CD4-positive, alpha-beta T cell (primary cell): ENCODE results near the gene LCOR. TPM values are rescaled to one million over a fixed set of nuclear protein-coding genes. Genes with fewer than 3 reads are reported as not detected.

Experiments
- ATAC-seq: fragments of 200-7000 bp; cut with Tn5 transposase; one replicate; pipeline ENCODE4 v1.10.0; 2022; ENCODE audit warnings: mild to moderate bottlenecking; ENCODE audit not compliant: poor library complexity
- CTCF ChIA-PET: fragments of 350-600 bp; sonication (Branson Sonifier 250); formaldehyde crosslinking; loops from one replicate; lab custom pipeline; 2021; ENCODE audit warnings: antibody characterized with exemption, inconsistent platforms; lab: Charles Lee
- POLR2A ChIA-PET: fragments of 350-600 bp; sonication (Branson Sonifier 250); formaldehyde crosslinking; loops from one replicate; lab custom pipeline; 2021; ENCODE audit warnings: antibody characterized with exemption, inconsistent platforms; lab: Charles Lee
- DNase-seq, 14 experiments: peaks; one replicate each; pipeline ENCODE4 v3.0.0-alpha.2; 2013 to 2020; ENCODE audit warnings: mixed read lengths in 2 of 14
- H3K27ac ChIP-seq, 2 donors: one replicate each; pipeline versions ENCODE4 v1.5.1 to v1.7.0; 2013; ENCODE audit warnings: low read length in 2 of 2, low read depth in 1 of 2, mild to moderate bottlenecking in 1 of 2
- H3K27me3 ChIP-seq, 2 experiments: 1 replicate in 1 of 2; 2 replicates in 1 of 2; pipeline versions ENCODE4 v1.6.1 to v1.7.0; 2013; ENCODE audit warnings: low read length in 2 of 2, control low read depth in 1 of 2, mild to moderate bottlenecking in 1 of 2, moderate library complexity in 1 of 2; ENCODE audit not compliant: insufficient read depth in 2 of 2, control insufficient read depth in 1 of 2
- H3K36me3 ChIP-seq: one replicate; pipeline ENCODE4 v1.6.1; 2013; ENCODE audit warnings: low read length, control low read depth; ENCODE audit not compliant: insufficient read depth
- H3K4me1 ChIP-seq: one replicate; pipeline ENCODE4 v1.6.1; 2013; ENCODE audit warnings: low read length, control low read depth; ENCODE audit not compliant: insufficient read depth
- H3K4me3 ChIP-seq: one replicate; pipeline ENCODE4 v1.5.1; 2013; ENCODE audit warnings: mild to moderate bottlenecking, low read length, moderate library complexity
- H3K9me3 ChIP-seq, 2 experiments: 1 replicate in 1 of 2; 2 replicates in 1 of 2; pipeline versions ENCODE4 v1.6.1 to v1.7.0; 2013; ENCODE audit warnings: low read length in 2 of 2, mild to moderate bottlenecking in 2 of 2, control low read depth in 1 of 2, moderate library complexity in 1 of 2; ENCODE audit not compliant: control insufficient read depth in 1 of 2, insufficient read depth in 1 of 2
- H3K27ac Mint-ChIP-seq: one replicate; pipeline ENCODE4 v1.8.0; 2020; ENCODE audit warnings: mixed read lengths
- H3K27me3 Mint-ChIP-seq: one replicate; pipeline ENCODE4 v1.8.0; 2021; ENCODE audit warnings: mixed read lengths
- H3K36me3 Mint-ChIP-seq: one replicate; pipeline ENCODE4 v1.8.0; 2021; ENCODE audit warnings: low read depth, mixed read lengths
- H3K4me1 Mint-ChIP-seq: one replicate; pipeline ENCODE4 v1.8.0; 2021; ENCODE audit warnings: low read depth, mixed read lengths
- H3K4me3 Mint-ChIP-seq: one replicate; pipeline ENCODE4 v1.8.0; 2020; ENCODE audit warnings: mild to moderate bottlenecking, mixed read lengths
- H3K9me3 Mint-ChIP-seq: one replicate; pipeline ENCODE4 v1.8.0; 2020; ENCODE audit warnings: mixed read lengths
- intact Hi-C, 2 experiments: fragments of 100-400 bp; cut with DNase I in 1 of 2; cut with micrococcal nuclease in 1 of 2; formaldehyde crosslinking; loops; one replicate each; pipeline versions ENCODE4 v1.15.1 to v1.9.0; 2023 to 2025; cut with DNase I, micrococcal nuclease
- total RNA-seq, 174 experiments: library from RNA in 2 of 174; stranded (reverse) in 2 of 174; gene quantifications; one replicate each; pipeline ENCODE4 v1.2.3 and lab custom pipeline; 2021 to 2026
- TF ChIP-seq, protein P1 (sequence below): fragments of 200-600 bp; IDR thresholded peaks from one replicate; pipeline ENCODE4 v1.8.0; 2022; ENCODE audit warnings: antibody characterized with exemption, mild to moderate bottlenecking

Gene LCOR
- total RNA-seq, 2 experiments from 2014 or later = 46.0 to 56.0 TPM

DNA sequence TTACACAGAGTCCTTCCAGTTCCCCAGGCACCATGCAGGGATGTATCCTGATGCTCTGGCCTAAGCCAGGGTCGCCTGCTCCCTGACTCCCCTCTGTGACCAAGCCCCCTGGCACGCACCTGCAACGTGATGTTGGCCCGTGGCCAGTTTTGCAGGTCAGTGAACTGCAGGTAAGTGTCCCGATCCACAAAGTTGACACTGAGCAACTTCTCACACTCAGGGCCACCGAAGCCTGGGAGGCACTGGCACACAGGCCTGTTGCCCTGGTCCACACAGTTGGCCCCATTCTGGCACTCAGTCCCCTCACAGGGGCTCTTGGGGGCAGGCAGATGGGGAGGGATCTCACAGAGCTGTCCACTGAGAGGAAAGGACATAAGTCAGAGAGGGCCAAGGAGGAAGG is 174.3 kb downstream of the LCOR start:
- DNase-seq = no peak
- H3K27me3 ChIP-seq = peaks cover 0 to 3% of the 10 kb centered on the region in 2 experiments
- H3K4me3 ChIP-seq = no peak overlapping the region
- Mint-ChIP-seq H3K36me3 (peaks cover 19% of the 10 kb centered on the region), H3K27me3 (peaks cover 4% of the 10 kb centered on the region), H3K9me3 (peaks cover 13% of the 10 kb centered on the region), H3K4me3 (no peak overlapping the region), H3K4me1 (no peaks in the 10 kb centered on the region), H3K27ac (no peak overlapping the region)
- H3K9me3 ChIP-seq = peaks cover 17 to 31% of the 10 kb centered on the region in 2 experiments
- H3K4me1 ChIP-seq = no peaks in the 10 kb centered on the region
- intact Hi-C loops = no loop called here
- CTCF ChIA-PET = no interaction called here
- POLR2A ChIA-PET = no interaction called here
- H3K27ac ChIP-seq = no peak overlapping the region
- TF ChIP-seq, protein P1, sequence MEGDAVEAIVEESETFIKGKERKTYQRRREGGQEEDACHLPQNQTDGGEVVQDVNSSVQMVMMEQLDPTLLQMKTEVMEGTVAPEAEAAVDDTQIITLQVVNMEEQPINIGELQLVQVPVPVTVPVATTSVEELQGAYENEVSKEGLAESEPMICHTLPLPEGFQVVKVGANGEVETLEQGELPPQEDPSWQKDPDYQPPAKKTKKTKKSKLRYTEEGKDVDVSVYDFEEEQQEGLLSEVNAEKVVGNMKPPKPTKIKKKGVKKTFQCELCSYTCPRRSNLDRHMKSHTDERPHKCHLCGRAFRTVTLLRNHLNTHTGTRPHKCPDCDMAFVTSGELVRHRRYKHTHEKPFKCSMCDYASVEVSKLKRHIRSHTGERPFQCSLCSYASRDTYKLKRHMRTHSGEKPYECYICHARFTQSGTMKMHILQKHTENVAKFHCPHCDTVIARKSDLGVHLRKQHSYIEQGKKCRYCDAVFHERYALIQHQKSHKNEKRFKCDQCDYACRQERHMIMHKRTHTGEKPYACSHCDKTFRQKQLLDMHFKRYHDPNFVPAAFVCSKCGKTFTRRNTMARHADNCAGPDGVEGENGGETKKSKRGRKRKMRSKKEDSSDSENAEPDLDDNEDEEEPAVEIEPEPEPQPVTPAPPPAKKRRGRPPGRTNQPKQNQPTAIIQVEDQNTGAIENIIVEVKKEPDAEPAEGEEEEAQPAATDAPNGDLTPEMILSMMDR = no peak
- no peaks in the 10 kb centered on the region for H3K36me3 ChIP-seq
- no peak for ATAC-seq

DNA sequence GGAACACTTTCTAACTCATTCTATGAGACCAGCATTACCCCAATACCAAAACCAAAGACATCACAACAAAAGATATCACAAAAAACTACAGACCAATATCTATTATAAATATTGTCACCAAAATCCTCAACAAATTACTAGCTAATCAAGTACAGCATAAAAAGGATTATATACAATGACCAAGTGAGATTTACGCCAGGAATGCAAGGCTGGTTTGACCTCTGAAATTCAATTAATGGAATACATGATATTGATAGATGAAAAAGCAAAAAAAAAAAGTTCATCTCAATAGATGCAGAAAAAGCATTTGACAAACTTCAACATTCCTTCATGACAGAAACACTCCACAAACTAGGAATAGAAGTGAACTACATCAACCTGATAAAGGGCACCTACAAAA is 175.3 kb downstream of the LCOR start:
- H3K4me3 Mint-ChIP-seq = no peak overlapping the region
- CTCF ChIA-PET = no interaction called here

DNA sequence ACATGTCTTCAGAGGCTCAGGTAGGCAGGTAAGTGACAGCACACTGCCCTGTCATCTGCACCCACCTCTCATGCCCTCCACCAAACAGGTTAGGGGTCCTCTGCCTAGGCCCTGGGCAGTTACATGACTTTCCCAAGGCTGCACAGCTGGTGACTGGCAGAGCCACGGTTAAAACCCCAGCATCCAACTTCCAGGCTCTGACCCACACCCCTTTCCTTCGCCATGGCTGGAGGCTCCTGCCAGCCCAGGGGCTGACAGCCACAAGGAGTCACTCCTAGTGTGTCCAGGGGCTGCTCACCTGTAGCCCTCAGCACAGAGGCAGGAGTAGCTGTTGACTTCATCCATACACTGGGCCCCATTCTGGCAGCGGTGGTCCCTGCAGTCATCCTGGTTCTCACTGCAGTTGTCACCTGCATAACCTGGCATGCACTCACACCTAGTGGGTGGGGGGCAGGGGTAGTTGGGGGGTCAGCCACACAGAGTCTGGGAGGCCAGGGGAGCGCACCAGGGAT is 178.7 kb downstream of the LCOR start:
- intact Hi-C loops = no loop called here
- Histone ChIP-seq H3K36me3 (no peaks in the 10 kb centered on the region), H3K4me1 (no peaks in the 10 kb centered on the region), H3K27me3 (peaks cover 0 to 3% of the 10 kb centered on the region in 2 experiments), H3K9me3 (peaks cover 17 to 23% of the 10 kb centered on the region in 2 experiments), H3K4me3 (no peak overlapping the region), H3K27ac (no peak overlapping the region)
- ChIA-PET CTCF (no interaction called here), POLR2A (no interaction called here)
- TF ChIP-seq, protein P1 = no peak
- H3K4me1 Mint-ChIP-seq = no peaks in the 10 kb centered on the region
- H3K36me3 Mint-ChIP-seq = peaks cover 15% of the 10 kb centered on the region
- no peak overlapping the region for H3K27ac Mint-ChIP-seq
- no peak overlapping the region for H3K4me3 Mint-ChIP-seq
- peaks cover 11% of the 10 kb centered on the region for H3K9me3 Mint-ChIP-seq
- ATAC-seq (no peak), DNase-seq (no peak)
- peaks cover under 1% of the 10 kb centered on the region for H3K27me3 Mint-ChIP-seq

More for the DNA sequence above, 175.3 kb downstream of the LCOR start:
- H3K4me1 Mint-ChIP-seq = no peaks in the 10 kb centered on the region
- intact Hi-C loops = no loop called here
- TF ChIP-seq, protein P1 = no peak
- Histone ChIP-seq H3K27me3 (peaks cover 0 to 3% of the 10 kb centered on the region in 2 experiments), H3K9me3 (peaks cover 17 to 32% of the 10 kb centered on the region in 2 experiments), H3K36me3 (no peaks in the 10 kb centered on the region), H3K4me1 (no peaks in the 10 kb centered on the region), H3K27ac (no peak overlapping the region), H3K4me3 (no peak overlapping the region)
- H3K36me3 Mint-ChIP-seq = peaks cover 19% of the 10 kb centered on the region
- H3K27me3 Mint-ChIP-seq = peaks cover 4% of the 10 kb centered on the region
- H3K27ac Mint-ChIP-seq = no peak overlapping the region
- DNase-seq (no peak), ATAC-seq (no peak)
- peaks cover 13% of the 10 kb centered on the region for H3K9me3 Mint-ChIP-seq
- POLR2A ChIA-PET = no interaction called here
